DMS153 treated with DMSO at 0.1 percent for 48 hours (cell line): ENCODE data around the gene SP1.
"Not testable (repeated sequence)": the region's sequence is repeated elsewhere in the genome, so short reads cannot be mapped to it uniquely, and the experiment has no call there.

Experiments used
- DNase-seq: peaks from one replicate; lab custom pipeline; 2025; ENCODE audit not compliant: unreplicated experiment; lab: John Stamatoyannopoulos, UW

The SP1 gene

DNA sequence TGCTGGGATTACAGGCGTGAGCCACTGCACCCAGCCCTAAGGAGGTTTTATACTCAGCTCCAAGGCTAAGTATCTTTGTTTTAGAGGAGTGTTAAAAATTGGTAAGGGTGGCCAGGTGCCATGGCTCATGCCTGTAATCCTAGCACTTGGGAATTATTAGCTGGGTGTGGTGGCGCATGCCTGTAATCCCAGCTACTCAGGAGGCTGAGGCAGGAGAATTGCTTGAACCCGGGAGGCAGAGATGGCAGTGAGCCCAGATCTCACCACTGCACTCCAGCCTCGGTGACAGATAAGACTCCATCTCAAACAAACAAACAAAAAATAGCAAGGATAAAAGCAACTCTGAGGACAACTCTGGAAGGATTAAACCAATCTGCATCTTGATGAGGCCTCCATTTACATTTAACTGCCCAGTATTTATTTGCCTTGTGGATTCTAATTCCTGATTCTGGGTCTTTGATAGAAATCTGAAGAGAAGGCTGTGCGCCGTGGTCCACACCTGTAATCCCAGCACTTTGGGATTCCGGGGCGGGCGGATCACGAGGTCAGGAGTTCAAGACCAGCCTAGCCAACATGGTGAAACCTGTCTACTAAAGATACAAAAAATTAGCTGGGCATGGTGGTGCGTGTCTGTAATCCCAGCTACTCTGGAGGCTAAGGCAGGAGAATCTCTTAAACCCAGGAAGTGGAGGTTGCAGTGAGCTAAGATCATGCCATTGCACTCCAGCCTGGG lies 64.8 kb downstream of the SP1 start:
- not testable (repeated sequence) for DNase-seq

DNA sequence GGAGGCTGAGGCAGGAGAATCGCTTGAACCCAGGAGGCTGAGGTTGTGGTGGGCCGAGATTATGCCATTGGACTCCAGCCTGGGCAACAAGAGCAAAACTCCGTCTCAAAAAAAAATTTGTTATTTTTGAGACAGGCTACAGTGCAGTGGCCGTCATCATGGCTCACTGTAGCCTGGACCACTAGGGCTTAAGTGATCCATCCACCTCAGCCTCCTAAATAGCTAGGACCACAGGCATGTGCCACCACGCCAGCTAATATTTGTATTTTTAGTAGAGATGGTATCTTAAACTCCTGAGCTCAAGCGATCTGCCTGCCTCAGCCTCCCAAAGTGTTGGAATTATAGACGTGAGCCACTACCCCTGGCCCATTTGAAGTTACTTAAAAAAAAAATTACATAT lies 71.0 kb downstream of the SP1 start:
- DNase-seq = no peak

DNA sequence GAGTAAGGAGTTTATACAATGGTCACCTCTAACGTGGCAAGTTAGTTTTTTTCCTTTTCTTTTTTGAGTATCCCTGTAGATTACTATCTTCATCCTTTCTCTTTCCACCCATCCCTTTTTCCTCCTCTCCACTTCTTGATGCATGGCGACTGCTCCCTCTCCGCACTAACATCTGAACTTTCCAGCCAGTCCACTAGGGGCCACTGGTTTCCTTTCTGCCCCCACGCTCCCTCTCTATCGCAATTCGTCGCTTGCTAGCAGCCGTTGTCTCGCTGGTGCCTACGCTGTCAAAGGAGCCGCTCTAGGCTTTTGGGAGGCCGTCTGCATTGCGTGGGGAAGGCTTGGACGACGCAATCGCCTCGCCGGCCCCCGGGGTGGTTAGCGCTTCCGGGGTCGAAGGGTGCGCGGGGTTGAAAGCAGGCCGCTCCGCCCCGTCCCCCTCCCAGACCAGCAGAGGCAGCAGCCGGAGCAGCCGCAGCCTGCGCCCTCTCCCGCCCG lies 71.7 kb downstream of the SP1 start, which contains the start of gene PCBP2:
PCBP2 (plus strand) TSS at position 442 of the 498 bp plus-strand sequence. CDS start 2,699 bp downstream, outside the sequence.
- DNase-seq = peak; percentile 98

DNA sequence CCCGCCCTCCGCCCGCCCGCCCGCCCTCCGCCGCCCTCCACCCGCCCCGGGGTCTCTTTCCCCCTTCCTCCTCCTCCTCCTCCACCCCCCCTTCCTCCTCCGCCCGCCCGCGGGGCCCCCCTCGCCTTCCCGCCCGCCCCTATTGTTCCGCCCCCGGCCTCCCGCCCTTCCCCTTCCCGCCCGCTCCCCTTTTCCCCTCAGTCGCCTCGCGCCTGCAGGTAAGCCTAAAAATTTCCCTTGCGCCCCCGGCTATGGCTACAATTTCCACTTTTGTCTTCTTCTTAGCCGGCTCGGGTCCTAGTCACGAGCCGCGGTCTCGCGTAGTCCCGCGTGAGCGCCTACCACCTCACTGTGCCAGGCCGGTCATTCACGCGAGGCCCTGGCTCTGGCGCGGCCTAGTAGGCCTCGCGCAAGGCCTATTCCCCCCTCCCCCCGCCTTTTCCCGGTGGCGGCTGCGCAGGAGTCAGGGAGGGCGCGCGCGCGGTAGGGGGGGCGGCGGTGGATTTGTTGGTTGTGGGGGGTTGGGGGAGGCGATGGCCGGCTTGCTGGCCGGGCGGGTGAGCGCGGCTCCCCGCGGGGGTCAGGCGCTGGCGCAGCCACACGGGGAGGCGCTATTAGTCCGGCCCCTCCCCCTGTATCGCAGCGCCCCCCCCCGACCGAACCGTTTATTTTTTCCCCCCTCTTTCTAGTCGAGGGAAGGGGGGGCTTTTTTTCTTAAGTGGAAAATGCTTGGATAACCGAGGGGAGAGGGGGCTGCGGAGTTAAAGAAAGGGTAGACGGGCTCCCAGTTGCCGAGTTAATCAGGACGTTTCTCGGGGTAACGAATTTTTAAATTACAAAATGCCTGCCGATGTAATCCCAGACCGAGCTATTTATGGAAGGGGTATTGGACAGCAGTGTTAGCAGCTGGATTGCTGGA lies 72.4 kb downstream of the SP1 start:
- DNase-seq = no peak

DNA sequence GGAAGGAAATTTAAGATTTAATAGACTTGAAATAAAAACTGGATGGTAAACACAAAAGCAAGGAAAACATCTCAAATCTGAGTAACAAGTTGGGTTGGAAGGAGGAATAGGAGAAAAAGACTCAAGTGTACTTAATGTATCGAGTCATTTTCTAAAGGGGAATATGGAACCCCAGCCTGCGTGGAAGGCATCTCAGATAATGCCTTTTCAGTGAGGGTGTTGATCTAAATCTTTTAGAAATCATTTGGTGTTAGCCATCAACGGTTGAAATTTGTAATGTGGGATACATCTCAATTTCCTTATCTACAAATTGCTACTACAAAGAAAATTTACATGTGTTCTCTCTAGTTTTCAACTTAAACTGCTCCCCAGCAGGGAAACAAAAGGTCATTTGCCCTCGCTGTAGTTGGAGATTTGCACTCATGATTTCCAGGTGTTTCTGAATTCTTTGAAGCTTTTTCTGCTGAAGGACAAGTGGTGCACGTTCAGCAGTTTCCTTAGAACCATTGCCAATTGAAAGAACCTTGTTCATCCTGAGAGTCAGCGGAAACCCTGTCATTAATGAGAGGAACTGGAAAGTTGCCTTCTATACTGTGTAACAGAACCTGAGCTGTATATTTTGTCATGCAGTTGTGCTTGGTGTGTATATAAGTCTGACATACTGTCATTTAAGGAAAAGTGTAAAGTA lies 74.1 kb downstream of the SP1 start:
- no peak for DNase-seq

DNA sequence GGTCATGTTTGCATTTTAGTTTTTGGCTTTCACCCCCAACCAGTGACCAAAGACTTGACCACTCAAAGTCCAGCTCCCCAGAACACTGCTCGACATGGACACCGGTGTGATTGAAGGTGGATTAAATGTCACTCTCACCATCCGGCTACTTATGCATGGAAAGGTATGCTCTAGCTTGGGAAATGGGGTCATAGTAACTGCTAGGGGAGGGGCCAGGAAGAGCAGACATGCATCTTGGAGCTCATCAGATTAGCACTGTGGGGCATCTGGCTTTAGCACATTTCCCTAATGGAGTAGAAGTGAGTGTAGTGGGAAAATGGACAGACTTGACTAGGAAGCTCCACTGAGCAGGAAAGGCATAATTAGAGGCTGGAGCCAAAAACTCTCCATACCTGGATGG lies 74.7 kb downstream of the SP1 start:
- no peak for DNase-seq

DNA sequence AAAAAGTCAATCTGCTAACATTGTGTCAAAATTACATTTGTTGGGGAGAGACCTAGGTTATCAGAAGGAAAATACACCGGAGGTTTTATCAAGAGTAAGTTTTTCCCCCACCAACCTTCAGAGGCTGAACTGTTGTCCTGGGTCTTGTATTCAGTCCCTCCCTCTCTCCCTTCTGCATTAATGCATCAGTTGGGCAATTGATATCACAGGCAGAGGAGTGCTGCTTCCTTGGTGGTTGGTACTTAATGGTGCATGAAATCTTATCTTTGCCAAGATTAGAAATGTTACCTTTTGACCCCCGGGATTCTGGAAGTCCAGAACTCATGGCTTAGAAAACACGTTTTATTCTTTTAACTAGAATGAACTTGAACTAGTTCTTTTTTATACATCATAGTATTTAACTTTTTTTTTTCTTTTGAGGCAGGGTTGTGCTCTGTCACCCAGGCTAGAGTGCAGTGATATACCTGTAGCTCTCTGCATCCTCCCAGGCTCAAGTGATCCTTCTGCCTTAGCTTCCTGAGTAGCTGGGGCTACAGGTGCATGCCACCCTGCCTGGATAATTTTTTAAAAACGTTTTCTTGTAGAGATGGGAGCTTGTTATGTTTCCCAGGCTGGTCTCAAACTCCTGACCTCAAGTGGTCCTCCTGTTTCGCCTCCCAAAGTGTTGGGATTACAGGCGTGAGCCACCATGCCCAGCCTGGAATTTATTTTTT lies 76.8 kb downstream of the SP1 start:
- no peak for DNase-seq

DNA sequence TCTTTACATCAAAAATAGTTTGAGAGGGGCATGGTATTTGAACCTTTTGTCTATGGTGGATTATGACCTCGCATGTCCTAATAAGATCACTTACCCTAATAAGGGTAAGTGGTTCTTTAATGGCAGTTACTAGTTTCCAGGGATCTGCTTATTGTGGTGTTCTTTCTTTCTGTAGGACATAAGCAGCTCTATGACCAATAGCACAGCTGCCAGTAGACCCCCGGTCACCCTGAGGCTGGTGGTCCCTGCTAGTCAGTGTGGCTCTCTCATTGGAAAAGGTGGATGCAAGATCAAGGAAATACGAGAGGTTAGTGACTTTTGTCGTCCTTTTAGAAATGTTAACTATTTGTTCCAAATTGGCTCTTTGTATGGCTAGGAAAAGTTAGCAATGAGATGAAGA lies 79.1 kb downstream of the SP1 start:
- no peak for DNase-seq

DNA sequence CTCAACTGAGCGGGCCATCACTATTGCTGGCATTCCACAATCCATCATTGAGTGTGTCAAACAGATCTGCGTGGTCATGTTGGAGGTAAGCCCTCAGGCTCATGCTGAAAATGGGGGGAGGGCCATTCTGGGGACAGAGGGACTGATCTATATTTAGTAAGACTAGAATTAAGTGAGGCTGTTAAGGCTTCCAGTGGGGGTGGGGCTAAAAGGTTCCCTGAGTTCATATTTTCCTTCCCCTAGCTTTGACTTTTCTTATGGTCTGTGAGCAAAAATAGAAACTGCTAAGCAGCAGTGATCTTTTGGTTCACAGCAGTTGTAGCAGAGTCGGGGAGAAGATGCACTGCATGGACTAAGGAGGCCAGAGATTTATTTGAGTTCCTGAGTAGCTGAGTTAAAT lies 81.1 kb downstream of the SP1 start:
- DNase-seq = no peak

DNA sequence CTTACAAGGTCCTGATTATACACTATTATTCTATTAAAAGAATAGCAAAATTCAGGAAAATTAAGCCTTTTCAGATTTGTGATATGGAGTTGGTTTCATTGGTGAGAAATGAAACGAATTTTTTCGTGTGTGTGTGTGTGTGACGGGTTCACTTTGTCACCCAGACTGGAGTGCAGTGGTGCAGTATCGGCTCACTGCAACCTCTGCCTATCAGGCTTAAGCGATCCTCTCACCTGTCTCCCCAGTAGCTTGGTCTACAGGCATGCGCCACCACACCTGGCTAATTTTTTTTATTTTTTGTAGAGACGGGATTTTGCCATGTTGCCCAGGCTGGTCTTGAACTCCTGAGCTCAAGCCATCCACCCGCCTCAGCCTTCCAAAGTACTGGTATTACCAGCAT lies 81.6 kb downstream of the SP1 start:
- DNase-seq = no peak

DNA sequence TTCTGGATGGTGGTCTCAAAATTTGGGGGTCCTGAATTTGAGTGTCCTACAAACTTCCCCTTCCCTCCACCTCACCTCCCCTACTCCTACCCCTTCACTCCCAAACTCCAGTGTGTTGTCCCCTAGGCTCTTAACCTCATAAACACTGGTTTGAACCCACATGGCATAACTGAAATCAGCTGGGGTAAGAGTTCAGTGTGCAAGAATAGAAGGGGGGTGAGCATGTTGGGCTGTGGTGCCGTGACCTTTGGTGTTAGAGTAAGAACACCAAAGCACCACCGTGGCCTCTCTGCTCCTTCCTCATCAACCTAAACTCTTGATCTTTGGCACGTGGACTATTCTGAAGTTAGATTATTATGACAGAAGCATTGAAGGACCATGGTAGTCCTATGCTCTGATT lies 83.0 kb downstream of the SP1 start:
- no peak for DNase-seq

DNA sequence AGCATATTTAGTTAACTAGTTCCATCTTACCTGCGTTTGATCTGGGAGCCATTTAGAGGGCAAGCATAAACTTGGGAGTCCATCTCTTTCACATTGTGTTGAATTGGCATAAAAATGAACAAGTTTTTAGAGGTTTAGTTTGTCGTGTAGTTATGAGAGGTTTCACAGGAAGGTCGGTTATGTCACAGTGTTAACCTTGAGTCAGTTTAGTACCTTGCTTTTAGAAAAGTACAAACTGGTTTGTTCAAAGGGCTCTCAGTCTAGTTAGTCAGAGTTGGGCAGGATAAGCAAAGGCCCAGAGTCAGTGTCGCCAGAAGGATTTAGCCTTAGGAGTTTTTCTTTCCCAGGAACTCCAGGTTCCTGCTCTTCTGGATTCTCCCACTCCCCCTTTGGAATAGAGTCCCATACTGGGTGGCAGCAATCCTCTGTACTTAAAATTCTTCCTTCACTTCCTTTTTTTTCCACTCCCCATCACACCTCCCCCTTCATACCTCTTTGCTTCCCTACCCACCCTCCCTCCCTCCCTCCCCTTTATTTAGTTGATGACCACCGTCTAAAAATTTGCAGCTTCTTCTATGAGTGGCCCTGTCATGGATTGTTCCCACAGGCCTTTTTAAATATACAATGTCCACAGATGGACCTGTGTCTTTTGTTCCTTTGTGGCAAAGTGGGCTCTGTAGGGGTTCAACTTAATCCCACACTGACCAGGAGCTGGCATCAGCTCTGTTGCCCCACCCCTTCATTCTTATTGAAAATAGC lies 84.0 kb downstream of the SP1 start:
- no peak for DNase-seq

DNA sequence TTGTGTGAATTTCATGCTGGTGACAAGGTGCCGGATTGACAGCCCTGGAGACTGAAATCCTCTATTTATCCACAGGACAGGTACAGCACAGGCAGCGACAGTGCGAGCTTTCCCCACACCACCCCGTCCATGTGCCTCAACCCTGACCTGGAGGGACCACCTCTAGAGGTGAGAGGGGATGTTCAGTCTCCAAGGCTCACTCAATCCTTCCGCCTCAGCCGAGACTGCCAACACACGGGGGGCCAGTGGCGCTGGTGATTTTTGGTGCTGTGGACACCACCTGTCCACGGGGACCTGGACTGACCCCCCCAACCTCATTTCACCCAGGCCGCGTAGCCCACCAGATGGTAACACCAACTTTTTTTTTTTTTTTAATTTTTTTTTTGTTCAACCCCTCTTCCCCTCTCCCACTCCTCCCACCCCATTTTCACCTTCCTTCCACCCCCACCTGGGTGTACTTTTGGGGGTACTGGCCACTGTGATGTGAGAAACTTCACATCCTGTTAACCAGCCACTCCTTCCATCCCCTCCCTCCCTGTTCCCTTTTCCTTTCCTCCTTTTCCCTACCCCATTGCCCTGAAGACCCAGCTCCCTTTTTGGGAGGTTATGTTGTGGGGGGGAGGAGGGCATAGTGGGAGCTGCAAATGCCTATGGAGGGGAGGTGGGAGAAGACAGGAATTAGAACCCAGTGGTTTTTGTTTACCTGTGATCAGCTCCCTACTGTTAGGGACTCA lies 84.9 kb downstream of the SP1 start:
- no peak for DNase-seq

DNA sequence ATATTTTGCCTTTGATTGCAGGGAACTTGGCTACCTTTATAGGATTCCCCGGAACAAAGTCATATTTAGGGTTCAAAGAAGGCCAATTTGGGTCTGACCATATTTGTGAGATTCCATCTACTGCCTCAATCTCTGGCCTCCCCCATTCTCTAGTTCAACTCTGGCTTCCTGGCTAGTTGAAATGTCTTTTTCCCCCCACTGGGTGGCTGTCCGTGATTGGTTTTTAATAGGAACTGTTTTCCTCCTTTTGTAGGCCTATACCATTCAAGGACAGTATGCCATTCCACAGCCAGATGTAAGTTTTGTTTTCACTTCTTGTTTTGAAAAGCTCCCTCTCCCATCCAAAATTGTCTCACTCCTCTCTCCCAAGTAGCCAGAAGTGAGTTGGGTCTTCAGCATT lies 85.7 kb downstream of the SP1 start:
- no peak for DNase-seq
